CD4-positive, alpha-beta T cell treated with Interleukin-6 for 4 hours (primary cell): Measurements from ENCODE around the gene SCLT1.

ENCODE experiments used
- DNase-seq: peaks from one replicate; pipeline ENCODE4 v3.0.0-alpha.2; 2020; ENCODE audit warnings: mixed read lengths

The SCLT1 gene

GRCh38 chr4:128866269-128866668 is 227.1 kb downstream of the SCLT1 start:
- no peak for DNase-seq

DNA sequence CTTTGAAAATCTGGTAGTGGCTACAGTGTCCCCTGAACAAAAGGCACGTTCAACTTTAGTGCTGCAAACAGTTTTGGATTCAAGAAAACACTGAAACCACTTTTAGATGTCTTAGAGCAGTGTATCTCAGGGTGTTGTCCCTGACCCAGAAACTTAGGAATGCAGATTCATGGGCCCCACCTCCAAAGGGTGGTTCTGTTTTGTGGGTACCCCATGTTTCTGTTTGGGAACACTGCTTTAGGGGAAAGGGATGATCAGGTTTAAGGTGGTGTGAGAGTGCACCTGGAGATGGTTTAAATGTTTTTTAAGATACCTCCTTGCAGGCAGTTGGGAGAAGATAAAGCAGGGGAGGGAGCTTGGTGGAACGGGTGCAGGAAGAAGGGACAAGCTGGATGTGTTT is 228.2 kb downstream of the SCLT1 start:
- no peak for DNase-seq

DNA sequence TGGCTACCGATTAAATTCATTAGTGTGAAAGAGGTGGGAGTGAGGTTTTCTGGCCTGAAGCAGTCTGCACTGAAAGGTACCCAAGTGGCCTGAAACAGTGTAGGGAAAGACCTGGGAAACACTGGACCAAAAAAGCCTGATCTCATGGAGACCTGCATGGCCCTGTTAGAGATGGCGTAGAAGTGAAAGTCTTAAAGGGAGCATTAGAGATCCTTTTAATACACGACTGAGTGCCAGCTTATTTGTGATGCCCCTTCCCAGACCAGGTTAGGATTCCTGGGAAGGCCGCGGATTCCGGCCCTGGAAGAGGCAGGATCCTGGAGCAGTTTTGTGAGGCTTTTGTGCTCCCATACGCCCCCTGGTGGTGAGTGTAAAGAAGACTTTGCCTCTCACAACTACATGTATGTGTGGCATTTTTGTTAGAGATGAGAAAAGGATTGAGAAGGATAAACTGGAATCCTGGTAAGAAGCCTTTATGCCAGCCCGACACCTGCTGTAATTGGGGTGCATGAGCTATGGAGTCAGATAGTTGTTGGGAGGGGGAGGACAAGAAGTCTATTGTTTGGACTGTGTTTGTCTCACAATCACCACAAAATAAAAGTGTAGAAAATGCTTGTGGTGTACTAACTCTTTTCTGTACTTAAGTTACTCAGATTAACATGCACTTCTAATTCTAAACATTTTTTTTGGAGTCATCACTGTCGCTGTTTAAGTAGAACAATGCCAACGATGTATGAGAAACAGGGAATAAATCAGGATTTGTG is 229.8 kb downstream of the SCLT1 start:
- peak; percentile 79 for DNase-seq

GRCh38 chr4:128862608-128863311 is 230.6 kb downstream of the SCLT1 start:
- peak; percentile 7 for DNase-seq

DNA sequence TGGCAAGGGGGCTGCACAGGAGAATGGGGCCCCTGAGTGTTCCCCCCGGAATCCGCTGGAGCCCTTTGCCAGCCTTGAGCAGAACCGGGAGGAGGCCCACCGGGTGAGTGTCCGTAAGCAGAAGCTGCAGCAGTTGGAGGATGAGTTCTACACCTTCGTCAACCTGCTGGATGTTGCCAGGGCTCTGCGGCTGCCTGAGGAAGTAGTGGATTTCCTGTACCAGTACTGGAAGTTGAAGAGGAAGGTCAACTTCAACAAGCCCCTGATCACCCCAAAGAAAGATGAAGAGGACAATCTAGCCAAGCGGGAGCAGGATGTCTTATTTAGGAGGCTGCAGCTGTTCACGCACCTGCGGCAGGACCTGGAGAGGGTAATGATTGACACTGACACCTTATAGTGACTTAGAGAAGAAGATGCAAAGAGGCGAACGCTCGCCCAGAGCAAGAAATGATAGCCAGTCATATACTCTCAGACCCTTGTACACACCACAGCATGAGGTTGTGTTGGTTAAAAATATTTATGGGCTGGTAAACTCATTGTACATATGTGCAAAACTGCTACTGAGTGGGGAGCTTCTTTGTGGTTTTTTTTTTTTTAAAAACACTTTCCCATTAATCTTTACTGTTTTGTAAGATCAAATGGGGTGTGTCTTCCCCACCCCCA is 231.4 kb downstream of the SCLT1 start:
- peak; percentile 29 for DNase-seq

GRCh38 chr4:128859887-128860677 is 233.3 kb downstream of the SCLT1 start:
- DNase-seq: no peak

- no peak for DNase-seq
Measured at GRCh38 chr4:128858879-128859671, 234.3 kb downstream of the SCLT1 start.

- DNase-seq: no peak
Measured at GRCh38 chr4:128856246-128856645, 237.1 kb downstream of the SCLT1 start.

DNA sequence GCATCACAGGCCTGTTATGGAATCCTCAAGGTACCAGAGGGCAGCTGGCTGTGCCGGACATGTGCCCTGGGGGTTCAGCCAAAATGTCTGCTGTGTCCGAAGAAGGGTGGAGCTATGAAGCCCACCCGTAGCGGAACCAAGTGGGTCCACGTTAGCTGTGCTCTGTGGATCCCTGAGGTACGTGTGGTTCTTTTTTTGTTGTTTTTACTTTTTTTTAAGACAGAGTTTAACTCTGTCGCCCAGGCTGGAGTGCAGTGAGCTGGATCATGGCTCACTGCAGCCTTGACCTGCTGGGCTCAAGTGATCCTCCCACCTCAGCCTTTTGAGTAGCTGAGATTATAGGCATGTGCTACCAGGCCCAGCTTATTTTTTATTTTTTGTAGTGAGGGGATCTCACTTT is 237.7 kb downstream of the SCLT1 start:
- DNase-seq: no peak

- no peak for DNase-seq
Measured at GRCh38 chr4:128854433-128854832, 238.9 kb downstream of the SCLT1 start.

DNA sequence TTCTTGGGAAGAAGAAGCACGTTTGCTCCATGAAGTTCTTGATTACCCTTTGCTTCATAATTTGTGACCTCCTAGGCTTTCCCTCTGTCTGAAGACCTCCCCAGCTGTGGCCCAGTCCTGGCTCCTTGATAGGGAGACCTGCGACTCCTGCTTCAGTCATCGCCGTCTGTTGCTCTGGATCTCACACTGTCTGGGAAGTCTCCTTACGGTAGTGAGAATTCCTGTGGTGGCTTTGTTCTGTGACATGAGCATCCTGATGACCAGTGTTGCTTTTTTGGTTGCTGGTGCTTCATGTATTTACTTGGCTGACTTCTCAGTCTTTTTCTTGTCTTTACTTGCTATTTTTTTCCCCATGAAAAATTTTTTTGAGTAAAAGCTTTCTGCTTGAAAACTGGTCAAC is 239.6 kb downstream of the SCLT1 start:
- DNase-seq: no peak

GRCh38 chr4:128850252-128850651 is 243.1 kb downstream of the SCLT1 start:
- DNase-seq: no peak

- DNase-seq: no peak
Measured at GRCh38 chr4:128848461-128848860, 244.9 kb downstream of the SCLT1 start.

GRCh38 chr4:128847082-128847724 is 246.1 kb downstream of the SCLT1 start:
- no peak for DNase-seq

DNA sequence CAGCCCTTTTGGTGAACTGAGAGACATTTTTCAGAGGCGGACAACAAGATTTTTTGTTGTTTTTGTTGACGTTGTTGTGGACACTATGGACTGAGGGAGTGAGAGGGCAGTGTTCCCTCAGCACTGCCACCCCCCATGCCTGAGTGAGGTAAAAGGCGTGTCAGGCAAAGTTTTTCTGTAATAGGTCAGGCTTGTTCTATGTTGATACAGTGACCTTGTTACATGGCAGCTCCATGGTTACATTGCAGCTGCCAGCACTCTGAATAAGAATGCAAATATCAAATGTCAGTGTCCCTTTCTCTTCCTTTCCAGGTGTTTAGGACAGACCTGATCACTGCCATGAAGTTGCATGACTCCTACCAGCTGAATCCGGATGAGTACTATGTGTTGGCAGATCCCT is 247.3 kb downstream of the SCLT1 start:
- DNase-seq: no peak

DNA sequence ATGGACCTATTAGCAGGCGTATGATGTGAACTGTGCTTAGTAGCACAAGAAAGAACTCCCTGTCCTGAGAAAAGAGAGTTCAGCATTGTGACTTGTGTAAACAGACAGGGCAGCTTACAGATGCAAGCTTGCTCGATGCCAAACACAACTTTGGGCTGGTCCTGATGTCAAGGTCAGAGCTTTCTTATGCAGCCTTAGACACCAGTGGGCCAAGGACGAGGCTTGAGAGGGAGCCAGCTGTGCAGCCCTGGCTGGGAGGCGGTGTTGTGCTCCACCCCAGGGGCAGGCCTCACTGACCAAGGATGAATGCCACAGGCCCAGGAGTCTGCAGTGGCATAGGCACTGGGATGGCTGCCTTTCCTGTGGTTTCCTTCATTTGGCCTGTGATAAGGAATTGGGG is 248.4 kb downstream of the SCLT1 start:
- no peak for DNase-seq

- no peak for DNase-seq
Measured at GRCh38 chr4:128841402-128841801, 251.9 kb downstream of the SCLT1 start.

GRCh38 chr4:128840711-128841318 is 252.5 kb downstream of the SCLT1 start:
- no peak for DNase-seq

DNA sequence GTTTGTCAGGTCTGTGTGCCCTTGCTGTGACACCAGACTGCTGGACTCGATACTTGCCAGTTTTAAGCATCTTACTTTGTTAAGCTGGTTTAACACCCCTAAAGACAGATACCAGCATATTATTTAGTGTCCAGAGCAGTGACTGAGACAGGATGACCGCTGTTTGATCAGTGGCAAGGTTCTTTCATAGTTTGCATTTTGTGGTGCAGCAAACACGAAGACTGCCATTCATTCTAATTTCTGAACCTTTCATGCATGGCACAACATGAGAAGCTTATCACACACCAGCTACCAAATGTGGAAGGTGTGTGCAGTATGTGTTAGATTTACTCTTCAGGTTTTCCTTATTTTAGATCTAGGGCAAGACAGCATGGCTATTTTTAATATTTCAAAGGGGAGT is 255.7 kb downstream of the SCLT1 start:
- DNase-seq: no peak

GRCh38 chr4:128837198-128837597 is 256.1 kb downstream of the SCLT1 start:
- DNase-seq: no peak

GRCh38 chr4:128835498-128836222 is 257.7 kb downstream of the SCLT1 start:
- DNase-seq: no peak
